HG03469 (cell line): Measurements from ENCODE around the gene AZU1.
"Not testable (repeated sequence)": the region's sequence is repeated elsewhere in the genome, so short reads cannot be mapped to it uniquely, and the experiment has no call there.

Source experiments
- ATAC-seq: cut with Tn5 transposase; IDR thresholded peaks from one replicate; pipeline ENCODE4 v1.9.1; 2021; ENCODE audit warnings: mild to moderate bottlenecking, moderate library complexity, moderate number of reproducible peaks; ENCODE audit not compliant: unreplicated experiment

Gene AZU1

GRCh38 chr19:824885-825284, 2.8 kb upstream of the AZU1 start:
- no peak for ATAC-seq

- no peak for ATAC-seq
These were observed 1.6 kb upstream of the AZU1 start for GRCh38 chr19:825897-826644.

- no peak for ATAC-seq
These were observed 325 bp upstream of the AZU1 start for GRCh38 chr19:827314-827709.

- ATAC-seq, result no peak
These were observed 1.6 kb downstream of the AZU1 start for GRCh38 chr19:829129-829758.

- ATAC-seq, result no peak
These were observed 4.1 kb downstream of the AZU1 start for GRCh38 chr19:831407-832369.

- no peak for ATAC-seq
These were observed 6.6 kb downstream of the AZU1 start for GRCh38 chr19:834216-834615.

GRCh38 chr19:835210-835810, 7.7 kb downstream of the AZU1 start:
- ATAC-seq, result no peak

- no peak for ATAC-seq
These were observed 13.0 kb downstream of the AZU1 start, which contains the start of gene PRTN3 for GRCh38 chr19:840519-841206. TSS of gene PRTN3 (plus strand) at chr19:840999. CDS start at chr19:841009, 10 bp downstream.

- not testable (repeated sequence) for ATAC-seq
These were observed 15.2 kb downstream of the AZU1 start for GRCh38 chr19:842802-843179.

GRCh38 chr19:843180-843835, 15.7 kb downstream of the AZU1 start:
- ATAC-seq, result no peak

- ATAC-seq, result no peak
These were observed 16.4 kb downstream of the AZU1 start for GRCh38 chr19:843836-844545.

GRCh38 chr19:844546-844971, 16.9 kb downstream of the AZU1 start:
- no peak for ATAC-seq

- ATAC-seq, result no peak
These were observed 18.3 kb downstream of the AZU1 start for GRCh38 chr19:845707-846521.

GRCh38 chr19:848386-848921, 20.8 kb downstream of the AZU1 start:
- no peak for ATAC-seq

GRCh38 chr19:849195-849594, 21.6 kb downstream of the AZU1 start:
- not testable (repeated sequence) for ATAC-seq

GRCh38 chr19:850221-850978, 22.8 kb downstream of the AZU1 start:
- no peak for ATAC-seq

- no peak for ATAC-seq
These were observed 23.3 kb downstream of the AZU1 start for GRCh38 chr19:850979-851335.
